Panc1 (cell line): ENCODE results near the gene CSTB. TPM values are rescaled to one million over a fixed set of nuclear protein-coding genes. Genes with fewer than 3 reads are reported as not detected.

Source experiments
- ATAC-seq: fragments of 200-7000 bp; cut with Tn5 transposase; 2 replicates; pipeline ENCODE4 v1.9.1; 2020; ENCODE audit warnings: mild to moderate bottlenecking, moderate library complexity
- BruUV-seq: library from RNA; stranded (reverse); fragments of 400-500 nt; replicated peaks from 2 replicates; lab custom pipeline; 2021; lab: Mats Ljungman, UMichigan
- CTCF ChIA-PET: fragments of 300-600 bp; sonication (Branson Sonifier 250); formaldehyde crosslinking; loops from one replicate; lab custom pipeline; 2022; ENCODE audit warnings: antibody characterized with exemption; lab: Charles Lee
- POLR2A ChIA-PET: fragments of 300-600 bp; sonication (Branson Sonifier 250); formaldehyde crosslinking; loops from one replicate; lab custom pipeline; 2022; ENCODE audit warnings: antibody characterized with exemption; lab: Charles Lee
- DNase-seq: peaks from one replicate; pipeline ENCODE4 v3.0.0-alpha.2; 2010; ENCODE audit warnings: low read depth, low spot score
- H3K27ac ChIP-seq: 2 replicates; pipeline ENCODE4 v1.5.1; 2011; ENCODE audit warnings: mild to moderate bottlenecking, low read length, inconsistent platforms
- H3K27me3 ChIP-seq: fragments of 200-500 bp; sonication (Bioruptor generic); 2 replicates; pipeline ENCODE4 v1.6.0; 2014; ENCODE audit warnings: low read length, inconsistent platforms; ENCODE audit not compliant: control insufficient read depth, insufficient read depth
- H3K36me3 ChIP-seq: fragments of 200-500 bp; sonication (Bioruptor generic); 2 replicates; pipeline ENCODE4 v1.5.1; 2014; ENCODE audit warnings: inconsistent platforms, mild to moderate bottlenecking, low read length, moderate library complexity; ENCODE audit not compliant: control insufficient read depth, insufficient read depth
- H3K4me1 ChIP-seq: 2 replicates; pipeline ENCODE4 v1.5.1; 2011; ENCODE audit warnings: inconsistent platforms, mild to moderate bottlenecking, low read length, moderate library complexity; ENCODE audit not compliant: control insufficient read depth, insufficient read depth
- H3K4me3 ChIP-seq, 2 experiments: 2 replicates each; pipeline ENCODE4 v1.5.1; 2011 to 2012; ENCODE audit warnings: low read depth in 2 of 2, low read length in 2 of 2, mild to moderate bottlenecking in 2 of 2, inconsistent platforms in 1 of 2, moderate library complexity in 1 of 2
- H3K9me3 ChIP-seq: fragments of 200-500 bp; sonication (Bioruptor generic); 2 replicates; pipeline ENCODE4 v1.5.1; 2014; ENCODE audit warnings: low read depth, mild to moderate bottlenecking, inconsistent platforms, low read length, moderate library complexity; ENCODE audit not compliant: control insufficient read depth, insufficient read depth
- CTCF ChIP-seq: fragments of 450-650 bp; IDR thresholded peaks from 2 replicates; pipeline ENCODE4 v1.5.1; 2017; ENCODE audit warnings: mild to moderate bottlenecking
- POLR2AphosphoS5 ChIP-seq: IDR thresholded peaks from 2 replicates; pipeline ENCODE4 v1.6.1; 2012; ENCODE audit warnings: mild to moderate bottlenecking, low read depth, low read length, moderate library complexity
- REST ChIP-seq, 2 experiments: IDR thresholded peaks; 2 replicates each; pipeline ENCODE4 v1.6.1; 2011 to 2012; ENCODE audit warnings: low read depth in 2 of 2, control low read depth in 1 of 2, low read length in 1 of 2, mild to moderate bottlenecking in 1 of 2, moderate library complexity in 1 of 2; ENCODE audit not compliant: insufficient read depth in 1 of 2
- SIN3A ChIP-seq: IDR thresholded peaks from 2 replicates; pipeline ENCODE4 v1.6.1; 2012; ENCODE audit warnings: low read depth, mild to moderate bottlenecking, low read length, moderate library complexity, borderline replicate concordance; ENCODE audit not compliant: insufficient read depth
- TCF7L2 ChIP-seq: IDR thresholded peaks from 2 replicates; pipeline ENCODE4 v1.6.1; 2011; ENCODE audit warnings: mild to moderate bottlenecking, low read depth, low read length, inconsistent platforms
- in situ Hi-C: cut with HindIII; loops from 2 replicates; pipeline ENCODE4 v1.10.0; 2016; ENCODE audit warnings: low sequenced_read_pairs, low pct_unique_long_range_greater_than_20kb
- intact Hi-C: fragments of 100-400 bp; cut with micrococcal nuclease; formaldehyde crosslinking; loops from one replicate; pipeline ENCODE4 v1.10.0; 2022; ENCODE audit not compliant: unreplicated experiment
- total RNA-seq: library from RNA; stranded (reverse); gene quantifications from one replicate; pipeline ENCODE4 v1.2.1, GENCODE V29; 2021; ENCODE audit not compliant: unreplicated experiment

CSTB gene
- total RNA-seq, 1 experiment from 2014 or later: 72.5 TPM

GRCh38 chr21:43753439-43753799, 22.7 kb downstream of the CSTB start:
- Histone ChIP-seq H3K36me3 (no peaks in the 10 kb centered on the region), H3K9me3 (no peaks in the 10 kb centered on the region), H3K27me3 (no peaks in the 10 kb centered on the region), H3K4me1 (no peaks in the 10 kb centered on the region), H3K27ac (no peak overlapping the region), H3K4me3 (no peak overlapping the region)
- no peak for TF ChIP-seq SIN3A
- no peak for TF ChIP-seq REST (IDR thresholded peaks at IDR 0.05; ENCODE audit: insufficient read depth in 1 of 2, low read depth in 2 of 2, low read length in 1 of 2)
- TF ChIP-seq CTCF: no peak
- TF ChIP-seq POLR2AphosphoS5: no peak
- TF ChIP-seq TCF7L2: no peak
- DNase-seq: no peak
- BruUV-seq: no TSS peak
- in situ Hi-C loops: no loop called here
- CTCF ChIA-PET: no interaction called here
- POLR2A ChIA-PET: no interaction called here
- intact Hi-C loops: no loop called here
- no peak for ATAC-seq

- H3K9me3 ChIP-seq: no peaks in the 10 kb centered on the region
- no peak overlapping the region for H3K27ac ChIP-seq
- no peaks in the 10 kb centered on the region for H3K4me1 ChIP-seq
- no peak for ATAC-seq
- no TSS peak for BruUV-seq
- TF ChIP-seq TCF7L2 (no peak), REST (IDR thresholded peaks at IDR 0.05; ENCODE audit: insufficient read depth in 1 of 2, low read depth in 2 of 2, low read length in 1 of 2) (no peak), SIN3A (no peak), CTCF (no peak), POLR2AphosphoS5 (no peak)
- no peak for DNase-seq
- H3K4me3 ChIP-seq: no peak overlapping the region
- no peaks in the 10 kb centered on the region for H3K27me3 ChIP-seq
- CTCF ChIA-PET: no interaction called here
- POLR2A ChIA-PET: no interaction called here
- intact Hi-C loops: no loop called here
- in situ Hi-C loops: no loop called here
- H3K36me3 ChIP-seq: no peaks in the 10 kb centered on the region
These were observed 23.2 kb downstream of the CSTB start for GRCh38 chr21:43752758-43753438.
